Right atrium auricular region (tissue), 2 donors: ENCODE measurements around the gene LRRC28. TPM values are rescaled to one million over a fixed set of nuclear protein-coding genes. Genes with fewer than 3 reads are reported as not detected.
A peak's percentile ranks its signal among the peaks of the same experiment; 100 is the strongest.

Experiments
- DNase-seq: peaks from one replicate; pipeline ENCODE4 v3.0.0-alpha.2; 2019; ENCODE audit warnings: low spot score
- H3K27ac ChIP-seq, 2 donors: fragments of 200-600 bp; sonication (generic); 1 replicate in 1 of 2; 2 replicates in 1 of 2; pipeline ENCODE4 v1.5.1; 2016 to 2019
- H3K27me3 ChIP-seq, 2 donors: fragments of 200-600 bp; sonication (generic); one replicate each; pipeline versions ENCODE4 v1.5.1 to v1.6.0; 2017 to 2019
- H3K36me3 ChIP-seq: fragments of 200-600 bp; sonication (generic); one replicate; pipeline ENCODE4 v1.5.1; 2016
- H3K4me1 ChIP-seq, 2 donors: fragments of 200-600 bp; sonication (generic); one replicate each; pipeline versions ENCODE4 v1.5.1 to v1.6.0; 2017 to 2019
- H3K4me3 ChIP-seq, 2 donors: fragments of 200-600 bp; sonication (generic); 1 replicate in 1 of 2; 2 replicates in 1 of 2; pipeline ENCODE4 v1.5.1; 2017 to 2019; ENCODE audit warnings: mild to moderate bottlenecking in 1 of 2, moderate library complexity in 1 of 2
- H3K9me3 ChIP-seq, 2 donors: fragments of 200-600 bp; sonication (generic); one replicate each; pipeline ENCODE4 v1.5.1; 2019
- total RNA-seq, 2 donors: library from RNA; depleted of rRNA; stranded (reverse); fragments of >200 nt; gene quantifications; one replicate each; pipeline ENCODE4 v1.1.0, GENCODE V29; 2016
- TF ChIP-seq, protein P1 (sequence below), 2 donors: fragments of 200-600 bp; sonication (generic); IDR thresholded peaks; one replicate each; pipeline ENCODE4 v1.5.1; 2019; ENCODE audit warnings: antibody characterized with exemption in 2 of 2

Gene LRRC28
- total RNA-seq, 2 donors from 2014 or later: 29.8 to 34.5 TPM

DNA sequence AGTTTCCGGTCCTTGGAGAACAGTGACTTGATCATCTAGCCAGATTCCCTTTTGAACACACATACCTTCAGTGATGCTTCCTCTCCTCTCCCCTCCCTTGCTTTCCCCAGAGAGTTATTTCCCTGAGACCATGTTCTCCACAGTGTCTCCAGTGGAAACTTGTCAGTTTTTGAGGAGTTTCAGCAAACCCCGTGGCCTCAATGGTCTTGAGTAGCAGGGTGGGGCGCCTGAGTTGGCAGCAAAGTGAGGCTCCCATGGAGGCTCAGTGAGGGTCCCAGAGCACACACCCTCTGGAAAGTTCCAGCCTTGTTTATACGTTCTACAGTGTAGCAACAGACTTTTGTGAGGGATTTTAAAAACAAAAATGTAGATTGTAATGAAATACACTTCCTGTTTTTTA lies 135.1 kb downstream of the LRRC28 start:
- Histone ChIP-seq H3K4me3 (no peak overlapping the region), H3K36me3 (no peaks in the 10 kb centered on the region), H3K4me1 (peaks cover 0 to 20% of the 10 kb centered on the region in 2 donors), H3K9me3 (peaks cover 3 to 5% of the 10 kb centered on the region in 2 donors), H3K27me3 (no peaks in the 10 kb centered on the region), H3K27ac (peak overlapping the region in 1 of 2 donors; percentile 39)
- TF ChIP-seq, protein P1, sequence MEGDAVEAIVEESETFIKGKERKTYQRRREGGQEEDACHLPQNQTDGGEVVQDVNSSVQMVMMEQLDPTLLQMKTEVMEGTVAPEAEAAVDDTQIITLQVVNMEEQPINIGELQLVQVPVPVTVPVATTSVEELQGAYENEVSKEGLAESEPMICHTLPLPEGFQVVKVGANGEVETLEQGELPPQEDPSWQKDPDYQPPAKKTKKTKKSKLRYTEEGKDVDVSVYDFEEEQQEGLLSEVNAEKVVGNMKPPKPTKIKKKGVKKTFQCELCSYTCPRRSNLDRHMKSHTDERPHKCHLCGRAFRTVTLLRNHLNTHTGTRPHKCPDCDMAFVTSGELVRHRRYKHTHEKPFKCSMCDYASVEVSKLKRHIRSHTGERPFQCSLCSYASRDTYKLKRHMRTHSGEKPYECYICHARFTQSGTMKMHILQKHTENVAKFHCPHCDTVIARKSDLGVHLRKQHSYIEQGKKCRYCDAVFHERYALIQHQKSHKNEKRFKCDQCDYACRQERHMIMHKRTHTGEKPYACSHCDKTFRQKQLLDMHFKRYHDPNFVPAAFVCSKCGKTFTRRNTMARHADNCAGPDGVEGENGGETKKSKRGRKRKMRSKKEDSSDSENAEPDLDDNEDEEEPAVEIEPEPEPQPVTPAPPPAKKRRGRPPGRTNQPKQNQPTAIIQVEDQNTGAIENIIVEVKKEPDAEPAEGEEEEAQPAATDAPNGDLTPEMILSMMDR (IDR thresholded peaks at IDR 0.05): no peak
- DNase-seq: no peak

DNA sequence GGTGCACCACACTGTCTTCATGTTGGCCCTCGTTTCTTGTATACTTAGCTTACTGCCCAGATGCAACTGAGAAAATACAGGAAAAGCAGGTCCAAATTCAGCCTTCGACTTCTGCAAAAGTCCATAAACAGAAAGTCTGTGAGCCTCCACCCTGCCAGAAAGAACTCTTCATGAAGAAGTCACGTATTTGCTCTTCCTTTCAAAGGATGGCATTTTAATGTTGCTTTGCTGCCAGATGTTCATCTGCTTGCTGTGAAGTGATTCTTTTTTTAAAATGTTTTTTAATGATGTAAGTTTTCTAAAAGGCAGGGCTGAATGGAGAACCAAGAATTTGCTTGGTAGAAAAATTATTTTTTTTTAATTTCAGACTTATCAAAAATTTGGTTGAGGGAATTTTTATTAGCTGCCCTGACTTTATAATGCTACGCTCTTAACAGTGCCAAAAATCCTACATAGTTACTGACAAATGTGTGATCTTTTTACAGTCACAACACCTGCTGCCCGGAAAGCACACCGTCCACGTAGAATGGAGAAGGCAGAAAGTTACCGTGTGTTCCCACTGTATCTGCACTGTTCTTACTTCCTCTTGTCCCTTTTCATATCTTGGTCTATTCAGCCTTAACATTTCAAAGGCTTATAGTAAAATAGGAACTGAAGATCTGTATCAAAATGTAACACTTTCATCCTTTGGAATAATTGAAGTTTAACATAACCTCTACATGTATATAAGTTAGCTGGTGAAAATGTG lies 136.3 kb downstream of the LRRC28 start:
- Histone ChIP-seq H3K4me1 (peaks cover 0 to 20% of the 10 kb centered on the region in 2 donors), H3K9me3 (peaks cover 10 to 17% of the 10 kb centered on the region in 2 donors), H3K27me3 (no peaks in the 10 kb centered on the region), H3K27ac (no peak overlapping the region), H3K4me3 (no peak overlapping the region), H3K36me3 (no peaks in the 10 kb centered on the region)
- TF ChIP-seq, protein P1 (IDR thresholded peaks at IDR 0.05): no peak
- DNase-seq: no peak

DNA sequence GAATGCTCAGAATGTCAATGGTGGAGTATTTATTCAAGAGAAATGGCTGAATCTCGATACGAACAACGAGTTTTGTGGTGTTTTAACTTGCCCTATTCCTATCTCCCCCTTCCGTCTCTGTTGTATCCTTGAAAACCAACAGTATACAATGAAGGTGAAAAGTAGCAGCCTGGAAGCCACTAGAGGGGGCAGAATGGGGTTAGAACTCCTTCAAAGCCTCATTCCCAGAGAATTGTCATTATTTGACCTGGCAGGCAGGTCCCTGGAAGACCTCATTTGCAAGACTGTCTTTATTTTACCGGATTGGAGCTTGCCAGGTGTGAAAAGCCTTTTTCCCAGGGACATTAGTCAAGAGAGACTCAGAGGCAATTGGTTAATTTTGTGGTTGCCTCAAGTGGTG lies 139.4 kb downstream of the LRRC28 start:
- TF ChIP-seq, protein P1 (IDR thresholded peaks at IDR 0.05): no peak
- Histone ChIP-seq H3K27me3 (no peaks in the 10 kb centered on the region), H3K4me3 (no peak overlapping the region), H3K9me3 (peaks cover 10 to 25% of the 10 kb centered on the region in 2 donors), H3K4me1 (peaks cover 0 to 9% of the 10 kb centered on the region in 2 donors), H3K36me3 (no peaks in the 10 kb centered on the region), H3K27ac (no peak overlapping the region)
- no peak for DNase-seq

DNA sequence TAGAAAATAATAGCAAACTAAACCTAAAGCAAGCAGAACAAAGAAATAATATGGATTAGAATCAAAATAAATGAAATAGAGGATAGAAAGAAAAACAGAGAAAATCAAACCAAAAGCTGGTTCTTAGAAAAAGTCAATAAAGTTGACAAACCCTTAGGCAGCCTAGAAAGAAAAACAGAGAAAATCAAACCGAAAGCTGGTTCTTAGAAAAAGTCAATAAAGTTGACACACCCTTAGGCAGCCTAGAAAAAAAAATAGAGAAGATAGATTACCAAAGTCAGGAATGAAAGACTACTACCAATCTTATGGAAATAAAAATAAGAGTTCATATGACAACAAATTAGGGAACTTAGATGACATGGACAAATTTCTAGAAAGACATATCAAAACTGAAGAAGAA lies 142.4 kb downstream of the LRRC28 start:
- H3K4me3 ChIP-seq: no peak overlapping the region
- DNase-seq: no peak
- no peaks in the 10 kb centered on the region for H3K27me3 ChIP-seq
- no peak overlapping the region for H3K27ac ChIP-seq
- TF ChIP-seq, protein P1 (IDR thresholded peaks at IDR 0.05): no peak
- peaks cover 10 to 25% of the 10 kb centered on the region in 2 donors for H3K9me3 ChIP-seq
- no peaks in the 10 kb centered on the region for H3K36me3 ChIP-seq
- H3K4me1 ChIP-seq: no peaks in the 10 kb centered on the region

DNA sequence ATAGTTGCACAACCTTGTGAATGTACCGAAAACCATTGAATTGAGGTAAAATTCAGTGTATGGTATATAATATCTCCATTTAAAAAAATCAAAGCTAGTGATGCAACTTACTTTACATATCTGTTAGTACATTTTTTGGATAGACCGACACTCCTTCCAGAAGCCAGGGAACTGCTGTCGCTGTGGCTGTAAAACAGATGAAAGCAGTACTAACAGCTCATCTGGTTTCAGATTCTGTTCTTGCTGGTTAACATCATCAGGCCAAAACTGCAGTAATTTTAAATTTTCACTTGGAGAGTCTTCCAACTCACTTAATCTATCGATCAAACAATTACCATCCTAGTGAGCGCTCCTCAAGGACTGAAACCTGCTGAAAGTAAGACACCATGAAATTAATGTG lies 145.1 kb downstream of the LRRC28 start:
- H3K36me3 ChIP-seq: no peaks in the 10 kb centered on the region
- no peaks in the 10 kb centered on the region for H3K27me3 ChIP-seq
- H3K27ac ChIP-seq: no peak overlapping the region
- H3K4me1 ChIP-seq: peaks cover 0 to 4% of the 10 kb centered on the region in 2 donors
- no peak for DNase-seq
- no peak overlapping the region for H3K4me3 ChIP-seq
- H3K9me3 ChIP-seq: peaks cover 7 to 20% of the 10 kb centered on the region in 2 donors
- TF ChIP-seq, protein P1 (IDR thresholded peaks at IDR 0.05): no peak
